HG03066 (cell line): ENCODE measurements around the gene CALCB.
"Not testable (repeated sequence)": the region's sequence is repeated elsewhere in the genome, so short reads cannot be mapped to it uniquely, and the experiment has no call there.

Experiments used
- ATAC-seq: cut with Tn5 transposase; IDR thresholded peaks from one replicate; pipeline ENCODE4 v1.9.1; 2021; ENCODE audit warnings: low read depth; ENCODE audit not compliant: unreplicated experiment

CALCB gene, protein sequence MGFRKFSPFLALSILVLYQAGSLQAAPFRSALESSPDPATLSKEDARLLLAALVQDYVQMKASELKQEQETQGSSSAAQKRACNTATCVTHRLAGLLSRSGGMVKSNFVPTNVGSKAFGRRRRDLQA

DNA sequence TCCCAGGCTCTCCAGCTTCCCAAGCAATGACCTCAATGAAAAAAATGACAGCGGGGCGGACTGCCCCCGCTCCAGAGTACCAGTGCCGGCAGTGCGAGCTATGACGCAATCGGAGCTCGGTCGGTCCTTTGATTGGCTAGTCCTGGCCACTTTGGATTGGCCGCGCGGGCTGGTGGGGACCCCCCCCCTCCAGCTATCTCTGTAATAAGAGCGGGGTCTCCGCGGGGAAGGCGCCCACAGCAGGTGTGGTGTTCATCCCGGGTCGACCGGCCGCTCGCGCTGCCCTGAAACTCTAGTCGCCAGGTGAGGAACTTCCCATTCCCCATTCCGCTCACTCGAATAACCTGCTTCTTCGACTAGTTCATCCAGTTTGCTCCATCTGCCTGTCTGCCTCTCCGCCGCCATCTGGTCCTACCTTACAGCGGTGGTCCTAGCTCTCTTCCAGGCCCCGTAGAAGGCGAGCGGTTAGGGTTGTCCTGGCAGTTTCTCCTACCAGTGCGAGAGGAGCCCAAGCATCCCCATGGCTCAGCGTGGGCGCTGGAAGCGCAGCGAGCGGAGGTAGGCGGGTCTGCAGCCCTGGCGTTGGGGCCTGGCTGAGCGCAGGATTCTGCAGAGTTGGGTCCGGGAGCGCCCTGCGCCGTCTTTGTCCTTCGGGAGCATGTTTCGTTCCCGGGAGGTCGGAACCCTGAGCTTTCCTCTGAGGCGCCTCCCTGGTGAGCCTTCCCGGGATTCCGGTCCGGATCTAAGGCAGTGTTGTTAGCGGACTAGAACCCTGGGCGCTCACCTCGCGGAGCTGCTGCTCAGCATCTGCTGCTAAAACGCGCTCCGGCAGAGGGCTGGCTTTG lies at the start of gene CALCB:
TSS of gene CALCB (plus strand) at position 233 of the 845 bp plus-strand sequence. CDS start 1,126 bp downstream, outside the sequence.
- ATAC-seq: no peak

DNA sequence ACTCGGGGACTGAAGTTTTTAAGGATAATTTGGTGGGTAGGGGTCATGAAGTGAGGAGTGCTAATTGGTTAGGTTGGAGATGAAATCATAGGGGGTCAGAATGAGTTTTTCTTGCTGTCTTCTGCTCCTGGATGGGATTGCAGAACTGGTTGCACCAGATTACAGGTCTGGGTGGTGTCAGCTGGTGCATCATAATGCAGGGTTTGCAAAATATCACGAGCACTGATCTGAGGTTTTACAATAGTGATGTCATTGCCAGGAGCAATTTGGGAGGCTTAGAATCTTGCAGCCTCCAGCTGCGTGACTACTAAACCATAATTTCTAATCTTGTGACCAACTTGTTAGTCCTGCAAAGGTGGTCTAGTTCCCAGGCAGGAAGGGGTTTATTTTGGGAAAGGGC lies 46.4 kb upstream of the CALCB start:
- ATAC-seq: no peak

DNA sequence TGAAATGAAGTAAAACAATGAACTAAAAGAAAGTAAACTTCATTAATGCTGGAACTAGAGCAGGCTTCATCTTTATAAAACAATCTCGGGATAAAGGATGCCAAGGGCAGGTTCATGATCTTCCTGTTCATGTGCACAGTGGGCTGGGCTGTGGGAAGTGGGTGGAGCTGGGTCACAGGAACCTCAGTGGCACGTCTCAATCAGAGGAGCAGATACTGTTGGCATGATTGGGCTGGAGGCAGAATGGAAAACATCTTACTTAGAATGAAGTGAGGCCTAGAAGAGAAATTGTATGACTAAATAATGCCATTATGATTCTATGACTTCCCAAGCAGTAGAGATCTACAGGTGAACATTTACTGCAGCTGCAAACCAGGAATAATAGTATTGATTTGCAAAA lies 45.4 kb upstream of the CALCB start:
- ATAC-seq: no peak

DNA sequence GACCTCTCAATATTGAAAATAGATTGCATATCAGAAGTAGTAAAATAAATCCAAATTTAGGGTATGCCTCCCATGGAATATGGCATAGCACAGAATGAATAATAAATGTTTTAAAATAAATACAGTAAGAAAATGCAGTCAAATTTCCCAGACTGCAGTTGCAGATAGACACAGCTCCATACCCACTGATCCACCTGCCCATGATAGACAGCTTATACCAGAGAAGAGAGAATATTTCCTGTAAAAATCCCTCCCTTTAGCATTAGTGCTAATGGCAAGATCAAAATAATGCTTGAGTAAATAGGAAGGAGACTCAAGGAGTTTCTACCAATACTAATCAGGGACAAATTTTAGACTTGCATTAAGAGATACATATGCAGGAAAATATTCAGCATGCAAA lies 45.0 kb upstream of the CALCB start:
- no peak for ATAC-seq

DNA sequence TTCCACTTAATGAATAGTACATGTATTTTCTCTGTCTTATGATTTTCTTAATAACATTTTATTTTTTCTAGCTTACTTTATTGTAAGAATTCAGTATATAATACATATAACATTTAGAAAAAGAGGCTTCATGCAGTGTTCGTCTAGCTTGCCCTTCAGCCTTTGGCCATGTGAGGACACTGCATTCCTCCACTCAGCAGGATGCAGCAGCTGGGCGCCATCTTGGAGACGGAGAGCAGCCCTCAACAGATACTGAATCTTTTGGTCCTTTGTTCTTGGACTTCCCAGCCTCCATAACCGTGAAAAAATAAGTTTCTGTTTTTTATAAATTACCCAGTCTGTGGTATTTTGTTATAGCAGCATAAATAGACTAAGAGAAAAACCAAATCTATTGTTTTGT lies 41.4 kb upstream of the CALCB start:
- ATAC-seq: not testable (repeated sequence)

DNA sequence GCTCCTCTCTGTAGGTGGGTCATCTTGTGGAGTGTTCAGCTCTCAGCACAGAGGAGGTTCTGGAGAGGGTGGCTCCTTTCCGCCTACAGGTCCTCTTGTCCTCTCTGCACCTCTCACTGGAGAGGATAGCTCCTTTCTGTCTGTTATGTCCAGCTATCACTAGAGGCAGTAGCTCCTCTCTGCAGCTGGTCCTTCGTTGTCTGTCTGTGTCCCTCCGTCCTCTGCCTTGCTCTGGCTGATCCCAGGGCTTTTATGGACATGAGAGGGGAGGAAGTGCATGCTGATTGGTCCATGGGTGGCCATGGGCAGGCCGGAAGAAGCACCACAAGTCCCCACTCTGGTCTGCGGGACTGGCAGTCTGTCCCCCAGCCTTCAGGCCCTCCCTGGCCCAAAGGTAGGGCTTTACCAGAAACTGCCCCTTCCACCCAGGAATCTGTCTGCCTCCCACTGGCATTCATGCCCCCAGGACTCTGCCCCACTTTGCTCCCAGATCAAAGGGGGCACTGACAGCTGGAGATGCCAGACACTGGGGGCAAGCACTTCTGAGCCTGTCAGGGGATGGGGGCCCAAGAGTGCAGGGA lies 38.6 kb upstream of the CALCB start:
- ATAC-seq: no peak

DNA sequence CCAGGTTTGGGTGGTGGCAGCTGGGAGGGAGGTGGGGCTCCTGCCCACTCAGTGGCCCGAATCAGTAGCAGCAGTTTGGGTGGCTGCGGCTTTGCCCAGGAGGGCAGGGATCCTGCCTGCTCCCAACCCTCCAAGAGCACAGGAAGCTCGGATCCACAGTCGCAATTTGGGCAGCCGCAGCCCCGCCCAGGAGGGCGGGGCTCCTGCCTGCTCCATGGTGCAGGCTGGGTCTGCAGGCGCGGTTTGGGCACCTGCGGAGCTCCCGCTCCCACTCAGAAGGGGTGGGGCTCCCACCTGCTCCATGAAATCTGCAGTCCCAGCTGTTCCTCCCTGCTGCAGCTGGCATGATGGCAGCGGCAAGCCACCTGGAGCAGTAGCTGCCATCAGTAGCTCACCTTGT lies 38.1 kb upstream of the CALCB start:
- ATAC-seq: no peak

DNA sequence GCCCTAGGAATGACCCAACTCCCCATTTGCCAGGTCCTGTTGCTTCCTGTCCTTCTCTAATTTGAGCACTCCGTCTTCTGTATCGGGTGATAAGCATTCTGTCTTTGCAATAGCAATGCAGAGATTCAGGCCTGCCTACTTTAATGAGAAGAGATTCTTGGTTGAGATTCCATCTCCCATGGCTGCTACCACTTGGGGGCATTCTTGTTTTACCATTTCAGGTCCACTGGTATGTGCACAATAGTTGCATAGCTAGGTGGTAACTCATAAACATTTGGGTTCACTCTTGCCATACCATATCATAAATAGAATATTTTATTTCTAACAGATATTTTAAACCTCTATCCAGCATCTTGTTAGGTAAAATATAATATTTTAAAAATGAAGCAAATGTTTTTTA lies 34.4 kb upstream of the CALCB start:
- ATAC-seq: no peak

DNA sequence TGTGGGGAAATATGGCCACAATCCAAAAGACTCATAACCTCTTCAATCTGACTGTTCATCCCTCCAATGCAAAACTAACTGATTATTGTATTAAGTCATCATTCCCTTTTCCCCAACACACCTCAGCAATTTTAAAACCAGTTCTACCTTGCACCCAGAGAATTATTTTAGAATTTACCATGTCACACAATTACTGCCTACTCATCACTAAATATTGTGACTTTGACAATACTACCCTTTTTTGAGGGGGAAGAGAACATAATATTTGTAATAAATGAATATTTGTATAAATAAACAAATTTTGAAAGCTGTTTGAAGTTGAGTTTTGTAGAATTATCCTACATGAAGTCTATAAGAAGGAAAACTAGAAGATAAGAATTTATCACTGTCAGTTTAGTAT lies 28.2 kb upstream of the CALCB start:
- ATAC-seq: no peak

DNA sequence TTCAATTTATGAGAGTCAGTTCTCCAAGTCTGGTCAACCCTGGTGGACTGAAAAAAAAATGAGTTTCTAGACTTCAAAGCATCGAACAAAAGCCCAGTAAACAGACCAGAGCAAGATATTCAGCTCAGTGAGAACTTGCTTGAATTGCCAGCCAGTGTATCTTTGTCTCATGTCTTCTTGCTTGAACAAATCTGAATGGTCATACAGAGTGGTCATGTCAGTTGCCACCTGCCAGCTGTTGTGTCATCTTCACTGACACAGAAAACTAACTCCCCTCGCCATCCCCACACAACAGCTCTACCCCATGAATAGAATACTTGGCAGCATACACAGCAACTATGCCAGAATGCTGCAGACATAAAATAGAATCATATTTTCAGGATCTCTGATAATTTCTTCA lies 27.5 kb upstream of the CALCB start:
- no peak for ATAC-seq

DNA sequence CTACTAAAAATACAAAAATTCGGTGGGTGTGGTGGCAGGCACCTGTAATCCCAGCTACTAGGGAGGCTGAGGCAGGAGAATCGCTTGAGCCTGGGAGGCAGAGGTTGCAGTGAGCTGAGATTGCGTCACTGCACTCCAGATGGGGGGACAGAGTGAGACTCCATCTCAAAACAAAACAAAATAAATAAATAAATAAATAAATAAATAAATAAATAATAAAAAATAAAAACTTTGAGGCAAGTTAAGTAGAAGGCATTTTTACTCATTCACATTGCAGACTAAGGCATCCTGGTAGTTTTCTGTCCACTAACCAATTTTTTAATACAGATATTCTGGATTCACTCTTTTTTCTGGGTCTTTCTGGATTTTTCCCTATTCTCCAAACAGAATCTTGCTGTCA lies 26.7 kb upstream of the CALCB start:
- not testable (repeated sequence) for ATAC-seq

DNA sequence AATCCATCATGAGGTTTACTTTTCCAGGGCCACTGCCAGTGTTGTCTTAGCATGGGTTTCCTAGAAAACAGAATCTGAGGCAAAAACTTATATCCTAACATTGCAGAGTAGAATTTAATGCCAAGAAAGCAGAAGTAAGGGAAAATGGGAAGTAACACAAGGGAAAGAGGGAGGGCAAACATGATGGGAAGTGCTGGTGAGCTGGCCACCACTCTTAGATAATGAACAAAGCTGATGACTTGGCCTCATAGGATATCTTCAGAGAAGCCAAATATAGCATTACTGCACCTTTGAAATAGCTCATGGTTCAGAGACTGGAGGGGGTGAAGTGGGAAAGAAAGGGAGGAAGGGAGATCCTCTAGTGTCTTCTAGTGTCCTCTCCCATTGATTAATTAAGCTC lies 24.8 kb upstream of the CALCB start:
- ATAC-seq: no peak

DNA sequence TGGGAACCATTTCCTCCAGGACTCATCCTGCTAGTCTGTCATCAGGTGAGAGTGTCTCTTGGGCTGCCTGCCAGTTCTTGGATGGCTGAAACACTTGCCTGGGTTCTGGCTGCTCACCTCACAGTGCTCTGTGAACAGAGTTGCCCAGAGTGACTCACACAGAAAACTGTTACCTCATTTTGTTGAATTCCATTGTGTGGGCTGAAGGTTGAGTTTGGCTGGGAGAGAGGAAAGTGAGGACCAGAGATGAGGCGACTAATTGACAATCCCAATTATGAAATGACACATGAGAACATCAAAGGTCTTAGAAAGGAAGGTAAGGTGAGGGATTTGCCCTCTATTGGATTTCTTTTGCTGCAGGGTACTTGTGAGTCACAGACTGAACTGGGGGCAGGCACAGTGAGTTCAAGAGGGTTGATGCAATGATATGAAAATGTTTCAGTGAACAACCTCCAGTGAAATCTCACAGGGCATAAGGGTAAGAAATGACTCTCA lies 20.2 kb upstream of the CALCB start:
- no peak for ATAC-seq

DNA sequence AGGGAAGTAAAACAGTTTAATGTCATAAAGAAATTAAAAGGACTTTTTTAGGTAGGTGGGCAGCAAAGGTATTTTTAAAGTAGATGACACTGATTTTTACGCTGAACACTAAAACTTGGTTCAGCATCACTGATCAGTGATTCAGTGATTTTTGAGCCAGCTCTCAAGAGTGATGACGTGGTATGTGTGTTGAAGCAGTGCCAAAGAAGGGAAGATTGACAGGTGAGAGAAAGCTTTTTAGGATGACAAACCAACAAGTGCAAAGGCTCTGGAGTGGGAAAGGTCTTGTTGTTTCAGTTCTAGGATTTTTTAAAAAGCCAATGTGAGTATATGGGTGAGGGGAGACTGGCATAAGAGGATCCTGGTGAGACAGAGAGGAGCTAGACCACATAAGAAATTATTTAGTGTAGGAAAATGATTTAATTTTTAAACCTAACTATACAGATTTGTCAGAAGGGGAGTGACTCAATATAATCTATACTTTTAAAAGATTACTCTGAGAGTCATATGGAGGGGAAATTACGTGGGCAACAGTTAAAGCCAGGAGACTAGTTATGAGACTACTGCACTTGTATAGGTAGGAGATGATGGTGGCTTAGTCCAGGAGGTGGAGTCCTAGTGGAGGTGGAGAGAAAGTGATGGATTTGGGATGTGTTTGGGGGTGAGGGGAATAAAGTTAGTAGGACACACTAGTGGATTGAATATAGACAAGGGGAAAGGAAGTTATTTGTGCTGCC lies 17.6 kb upstream of the CALCB start:
- ATAC-seq: no peak

DNA sequence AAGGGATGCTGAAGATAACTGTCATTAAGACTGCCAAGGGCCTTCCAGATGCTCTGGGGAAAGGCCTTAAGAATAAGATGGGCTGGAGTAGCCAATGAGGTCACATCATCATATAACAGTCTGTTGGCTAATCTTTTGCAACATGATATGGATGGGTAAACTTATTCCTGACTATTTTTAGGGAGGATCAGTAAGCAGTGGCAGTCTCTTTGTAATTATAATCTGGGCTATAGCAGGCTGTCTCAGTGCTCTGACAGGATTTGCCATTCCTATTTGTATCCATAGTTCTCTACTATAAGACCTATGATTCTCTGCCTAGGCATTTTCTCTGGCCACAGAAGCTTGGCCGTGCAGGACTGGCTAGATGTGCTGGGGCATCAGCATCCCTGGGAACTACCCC lies 16.1 kb upstream of the CALCB start:
- no peak for ATAC-seq

DNA sequence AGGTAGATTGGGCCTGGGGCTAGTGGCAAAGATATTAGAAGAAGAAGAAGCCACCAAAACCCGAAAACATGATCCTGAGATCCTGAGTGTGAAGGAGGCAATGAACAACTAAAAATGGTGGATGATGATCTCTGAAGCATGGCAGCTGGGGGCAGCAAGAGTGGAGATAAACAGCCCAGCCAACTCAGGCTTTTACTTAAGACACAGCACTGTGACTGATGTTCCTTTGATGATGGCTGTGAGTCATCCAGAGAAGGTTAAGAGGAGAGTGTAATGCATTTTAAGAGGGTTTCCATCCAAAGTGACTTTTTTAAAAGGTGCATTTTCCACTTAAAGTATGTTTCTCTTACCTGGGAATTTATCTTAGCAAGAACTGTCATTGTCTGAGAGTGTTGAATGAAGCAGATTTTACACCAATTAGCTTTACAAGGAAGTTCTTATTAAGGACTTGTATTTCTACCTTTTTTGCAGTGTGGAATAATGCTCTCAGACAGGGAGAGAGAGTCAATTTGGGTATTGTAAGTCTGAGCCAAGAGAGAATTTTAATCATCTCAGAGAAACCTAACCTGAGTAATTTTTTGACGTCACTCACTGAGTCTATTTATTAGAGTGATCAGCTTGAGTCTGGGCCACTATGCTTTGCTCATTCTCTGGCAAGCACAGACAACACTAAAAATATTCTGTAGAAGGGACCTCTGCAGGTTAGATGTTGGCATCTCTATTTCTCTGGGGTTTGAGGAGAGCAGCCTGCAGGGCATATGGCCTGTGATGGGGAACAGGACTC lies 14.1 kb upstream of the CALCB start:
- ATAC-seq: no peak

DNA sequence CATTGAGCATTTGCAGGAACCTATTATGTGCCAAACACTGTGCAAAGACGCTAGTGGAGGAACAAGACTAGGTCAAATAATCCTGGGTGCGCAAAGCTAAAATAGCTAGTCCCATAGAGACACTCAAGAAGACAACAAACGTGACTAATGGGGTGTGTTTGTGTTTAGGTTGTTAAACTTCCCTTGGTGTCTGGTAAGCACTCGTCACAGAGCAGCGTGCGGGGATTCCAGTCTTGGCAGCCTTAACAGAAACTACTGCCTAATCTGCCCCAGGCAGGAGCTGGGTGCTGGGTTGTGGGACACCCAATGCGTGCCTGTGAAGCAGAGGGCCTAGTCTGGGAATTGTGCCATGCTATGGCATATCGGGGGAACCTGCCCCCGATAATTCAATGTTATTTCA lies 10.8 kb upstream of the CALCB start:
- ATAC-seq: no peak

DNA sequence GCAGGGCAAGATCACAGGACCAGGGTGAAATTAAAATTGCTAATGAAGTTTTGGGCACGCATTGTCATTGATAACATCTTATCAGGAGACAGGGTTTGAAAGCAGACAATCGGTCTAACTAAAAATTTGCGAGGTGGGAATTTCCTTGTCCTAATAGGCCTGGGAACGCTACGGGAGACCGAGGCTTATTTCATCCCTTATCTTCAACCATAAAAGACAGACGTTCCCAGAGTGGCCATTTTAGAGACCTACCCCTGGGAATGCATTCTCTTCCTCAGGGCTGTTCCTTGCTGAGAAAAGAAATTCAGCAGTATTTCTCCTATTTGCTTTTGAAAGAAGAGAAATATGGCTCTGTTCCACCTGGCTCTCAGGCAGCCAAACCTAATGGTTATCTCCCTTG lies 3.6 kb upstream of the CALCB start:
- not testable (repeated sequence) for ATAC-seq

DNA sequence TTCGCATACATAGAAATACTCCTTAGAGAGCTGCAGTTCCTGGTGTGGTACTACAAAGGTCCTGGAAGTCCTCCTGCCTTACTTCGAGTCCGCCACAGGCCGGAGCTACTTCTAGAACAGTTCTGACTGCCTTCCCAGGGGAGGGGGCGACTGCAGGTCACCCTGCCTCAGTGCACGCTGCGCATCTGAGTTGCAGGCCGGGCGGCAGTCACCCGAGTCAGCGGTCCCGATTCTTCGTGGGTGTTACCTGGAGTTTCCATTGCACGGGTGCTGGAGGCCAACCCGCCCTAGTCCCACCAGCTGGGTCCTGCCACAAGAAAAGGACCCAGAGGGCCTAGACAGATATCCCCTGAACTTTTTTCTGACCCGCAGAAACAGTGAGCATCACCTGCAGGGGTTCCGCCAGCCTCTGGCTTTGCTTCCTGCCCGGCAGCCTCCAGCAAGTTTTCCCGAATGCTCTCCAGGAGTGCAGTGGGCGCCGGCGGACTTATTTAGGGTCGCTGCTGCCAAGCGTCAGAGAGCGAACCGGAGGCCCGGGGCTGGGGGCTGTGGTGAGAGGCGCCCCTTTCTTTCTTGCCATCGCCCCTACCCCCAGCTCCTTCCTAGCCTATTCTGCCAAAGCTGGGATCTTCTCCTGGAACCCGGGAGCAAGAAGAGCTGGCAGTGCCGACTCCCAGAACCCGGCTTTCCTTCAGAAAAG lies 1.7 kb upstream of the CALCB start:
- ATAC-seq: no peak
